K562 (cell line): Measurements from ENCODE around the gene ASPRV1. TPM values are rescaled to one million over a fixed set of nuclear protein-coding genes. Genes with fewer than 3 reads are reported as not detected.

Experiments
- ARID2 ChIP-seq: fragments of 450-650 bp; IDR thresholded peaks from 2 replicates; pipeline ENCODE4 v1.6.1; 2017; ENCODE audit warnings: antibody characterized with exemption, mild to moderate bottlenecking
- BCOR ChIP-seq: fragments of 450-650 bp; IDR thresholded peaks from 2 replicates; pipeline ENCODE4 v1.6.1; 2016
- CBFA2T2 ChIP-seq: fragments of 450-650 bp; conservative IDR thresholded peaks from 2 replicates; pipeline ENCODE4 v1.6.1; 2017; ENCODE audit warnings: mild to moderate bottlenecking
- CREBBP ChIP-seq: IDR thresholded peaks from one replicate; pipeline ENCODE4 v1.6.1; 2012; ENCODE audit warnings: low read depth, mild to moderate bottlenecking, control low read depth, inconsistent platforms, low read length
- HDAC3 ChIP-seq: fragments of 450-650 bp; IDR thresholded peaks from 2 replicates; pipeline ENCODE4 v1.6.1; 2018; ENCODE audit warnings: borderline replicate concordance, mild to moderate bottlenecking, moderate library complexity; ENCODE audit not compliant: partially characterized antibody
- JUND ChIP-seq, 2 experiments: IDR thresholded peaks; 2 replicates in 1 of 2; 3 replicates in 1 of 2; pipeline ENCODE4 v1.6.1; 2011; ENCODE audit warnings: borderline replicate concordance in 2 of 2, low read depth in 2 of 2, low read length in 2 of 2, improper control_type of control experiment in 1 of 2, missing biosample characterization in 1 of 2, missing genetic modification characterization in 1 of 2, missing genetic modification reagents in 1 of 2
- NFIC ChIP-seq: fragments of 450-650 bp; IDR thresholded peaks from 2 replicates; pipeline ENCODE4 v1.6.1; 2017; ENCODE audit warnings: mild to moderate bottlenecking, inconsistent platforms
- PPARD ChIP-seq: fragments of 250-450 bp; sonication (Bioruptor Pico); IDR thresholded peaks from 2 replicates; pipeline ENCODE4 v1.8.0; 2022; ENCODE audit warnings: inconsistent platforms, mild to moderate bottlenecking, moderate library complexity
- ZBTB11 ChIP-seq, 3 experiments: fragments of 200-800 bp in 1 of 3; fragments of 250-450 bp in 1 of 3; fragments of 450-650 bp in 1 of 3; sonication (Bioruptor Pico) in 1 of 3; sonication (Bioruptor generic) in 1 of 3; formaldehyde crosslinking in 1 of 3; IDR thresholded peaks; 2 replicates each; pipeline versions ENCODE4 v1.6.1 to v1.8.0; 2016 to 2022; ENCODE audit warnings: mild to moderate bottlenecking in 2 of 3, missing genetic modification characterization in 2 of 3, missing compliant biosample characterization in 1 of 3, moderate library complexity in 1 of 3
- ZNF124 ChIP-seq: sonication (generic); formaldehyde crosslinking; IDR thresholded peaks from 2 replicates; pipeline ENCODE4 v1.8.1; 2022; ENCODE audit warnings: missing genetic modification reagents
- ZNF175 ChIP-seq: fragments of 200-800 bp; sonication (Bioruptor generic); IDR thresholded peaks from 2 replicates; pipeline ENCODE4 v1.6.1; 2016; ENCODE audit warnings: low read depth, mild to moderate bottlenecking, missing genetic modification characterization, missing compliant biosample characterization
- ZNF217 ChIP-seq: sonication (generic); formaldehyde crosslinking; IDR thresholded peaks from 2 replicates; pipeline ENCODE4 v1.8.0; 2022; ENCODE audit warnings: mild to moderate bottlenecking, missing genetic modification reagents
- ZNF311 ChIP-seq: fragments of 250-450 bp; sonication (Bioruptor Pico); IDR thresholded peaks from 2 replicates; pipeline ENCODE4 v1.4.0; 2020; ENCODE audit warnings: mild to moderate bottlenecking, moderate library complexity
- ZNF592 ChIP-seq: fragments of 450-650 bp; IDR thresholded peaks from 2 replicates; pipeline ENCODE4 v1.6.1; 2017; ENCODE audit warnings: antibody characterized with exemption, mild to moderate bottlenecking
- polyA plus RNA-seq, 8 experiments: library from polyadenylated mRNA; depleted of rRNA in 4 of 8; stranded (reverse) in 5 of 8; unstranded in 3 of 8; fragments of >200 nt; fragmentation: Nextera tagmentation in 2 of 8; fragmentation: Illumina TruSeq in 1 of 8; extraction: Ambion mirVana in 2 of 8; extraction: Trizol in 1 of 8; gene quantifications; 2 replicates each; pipeline versions ENCODE4 v1.2.1 to v1.2.3, GENCODE V29; 2011 to 2014; ENCODE audit warnings: inconsistent platforms in 1 of 8, missing spikeins in 1 of 8
- total RNA-seq, 7 experiments: library from RNA; depleted of rRNA in 6 of 7; stranded (reverse); fragments of >200 nt in 6 of 7; fragmentation: Illumina TruSeq in 2 of 7; extraction: Trizol in 2 of 7; gene quantifications; 2 replicates each; pipeline versions ENCODE4 v1.2.1 to v1.2.3, GENCODE V29; 2011 to 2021; ENCODE audit warnings: low replicate concordance in 1 of 7
- TF ChIP-seq, protein P1 (sequence below): fragments of 250-450 bp; sonication (Bioruptor Pico); IDR thresholded peaks from 2 replicates; pipeline ENCODE4 v1.5.0; 2022; ENCODE audit warnings: mild to moderate bottlenecking

The ASPRV1 gene
- total and polyA plus RNA-seq, 9 of the 15 experiments (the other 6 are each of a cell fraction or from before 2014, with no cell fraction given), result 0.17 to 0.72 (median 0.47) TPM; not detected in 1

- TF ChIP-seq ZBTB11 (CRISPR knock-in tag; IDR thresholded peaks at IDR 0.05) (peak in 1 of 3 experiments; percentile 47; a peak in 1 of 6 replicates), ARID2 (no peak), ZNF592 (peak; percentile 85), CREBBP (no peak), BCOR (no peak), ZNF175 (peak; percentile 56; the same call in 1 of the 2 replicates), NFIC (no peak), CBFA2T2 (no peak), HDAC3 (no peak), ZNF217 (CRISPR knock-in tag) (no peak), PPARD (CRISPR knock-in tag) (no peak), ZNF124 (CRISPR knock-in tag) (no peak), ZNF311 (CRISPR knock-in tag) (peak; percentile 48; the same call in 1 of the 2 replicates), JUND (IDR thresholded peaks at IDR 0.05; ENCODE audit: borderline replicate concordance, low read depth, low read length) (peak; percentile 68), JUND (tag; IDR thresholded peaks at IDR 0.05; ENCODE audit: borderline replicate concordance, low read depth, low read length) (peak; percentile 74; the same call in 2 of the 3 replicates)
- TF ChIP-seq, protein P1, sequence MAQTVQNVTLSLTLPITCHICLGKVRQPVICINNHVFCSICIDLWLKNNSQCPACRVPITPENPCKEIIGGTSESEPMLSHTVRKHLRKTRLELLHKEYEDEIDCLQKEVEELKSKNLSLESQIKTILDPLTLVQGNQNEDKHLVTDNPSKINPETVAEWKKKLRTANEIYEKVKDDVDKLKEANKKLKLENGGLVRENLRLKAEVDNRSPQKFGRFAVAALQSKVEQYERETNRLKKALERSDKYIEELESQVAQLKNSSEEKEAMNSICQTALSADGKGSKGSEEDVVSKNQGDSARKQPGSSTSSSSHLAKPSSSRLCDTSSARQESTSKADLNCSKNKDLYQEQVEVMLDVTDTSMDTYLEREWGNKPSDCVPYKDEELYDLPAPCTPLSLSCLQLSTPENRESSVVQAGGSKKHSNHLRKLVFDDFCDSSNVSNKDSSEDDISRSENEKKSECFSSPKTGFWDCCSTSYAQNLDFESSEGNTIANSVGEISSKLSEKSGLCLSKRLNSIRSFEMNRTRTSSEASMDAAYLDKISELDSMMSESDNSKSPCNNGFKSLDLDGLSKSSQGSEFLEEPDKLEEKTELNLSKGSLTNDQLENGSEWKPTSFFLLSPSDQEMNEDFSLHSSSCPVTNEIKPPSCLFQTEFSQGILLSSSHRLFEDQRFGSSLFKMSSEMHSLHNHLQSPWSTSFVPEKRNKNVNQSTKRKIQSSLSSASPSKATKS, result no peak
Measured at GRCh38 chr2:69946351-69947324, 14.8 kb downstream of the ASPRV1 start (continued).
